HL-60 (cell line): ENCODE data around the gene CEACAM19.

ENCODE experiments used
- DNase-seq, 2 experiments: peaks; one replicate each; pipeline ENCODE4 v3.0.0-alpha.2; 2010 to 2020; ENCODE audit warnings: low read depth in 1 of 2, low spot score in 1 of 2
- H3K27ac ChIP-seq: fragments of 250-450 bp; sonication (Bioruptor Pico); replicated peaks from 2 replicates; pipeline ENCODE4 v1.5.1; 2020; ENCODE audit warnings: mild to moderate bottlenecking, moderate library complexity
- H3K27me3 ChIP-seq: fragments of 250-450 bp; sonication (Bioruptor Pico); 2 replicates; pipeline ENCODE4 v1.5.1; 2021; ENCODE audit warnings: mild to moderate bottlenecking, moderate library complexity; ENCODE audit not compliant: insufficient read depth, poor library complexity, severe bottlenecking
- H3K4me3 ChIP-seq: replicated peaks from 2 replicates; pipeline ENCODE4 v1.5.1; 2011; ENCODE audit warnings: mild to moderate bottlenecking, control low read depth, low read length; ENCODE audit not compliant: insufficient read depth
- CTCF ChIP-seq: IDR thresholded peaks from one replicate; pipeline ENCODE4 v1.5.1; 2011; ENCODE audit warnings: low read length, control low read depth, inconsistent platforms; ENCODE audit not compliant: insufficient read depth
- GABPA ChIP-seq: IDR thresholded peaks from 2 replicates; pipeline ENCODE4 v1.6.1; 2012; ENCODE audit warnings: low read depth
- POLR2AphosphoS5 ChIP-seq: IDR thresholded peaks from 2 replicates; pipeline ENCODE4 v1.6.1; 2012; ENCODE audit warnings: low read depth
- REST ChIP-seq: IDR thresholded peaks from 2 replicates; pipeline ENCODE4 v1.6.1; 2012; ENCODE audit warnings: low read depth; ENCODE audit not compliant: insufficient replicate concordance
- SPI1 ChIP-seq: IDR thresholded peaks from 2 replicates; pipeline ENCODE4 v1.6.1; 2012; ENCODE audit warnings: low read depth, mild to moderate bottlenecking, borderline replicate concordance

CEACAM19 gene

GRCh38 chr19:44657211-44657921 is 13.9 kb upstream of the CEACAM19 start:
- Histone ChIP-seq H3K4me3 (no peak overlapping the region), H3K27ac (no peak overlapping the region), H3K27me3 (no peaks in the 10 kb centered on the region)
- peak; percentile 52; the same call in 1 of the 2 replicates for TF ChIP-seq POLR2AphosphoS5
- peak; percentile 50 for TF ChIP-seq CTCF
- TF ChIP-seq GABPA, result no peak
- DNase-seq, result peak; percentile 28 to 72

GRCh38 chr19:44658069-44658733 is 13.1 kb upstream of the CEACAM19 start:
- H3K4me3 ChIP-seq, result no peak overlapping the region
- TF ChIP-seq GABPA (no peak), CTCF (no peak), POLR2AphosphoS5 (no peak), REST (no peak), SPI1 (no peak)
- H3K27me3 ChIP-seq, result no peaks in the 10 kb centered on the region
- DNase-seq, result no peak
- no peak overlapping the region for H3K27ac ChIP-seq

- TF ChIP-seq POLR2AphosphoS5, result no peak
- no peaks in the 10 kb centered on the region for H3K27me3 ChIP-seq
- DNase-seq, result no peak
These were observed 11.2 kb upstream of the CEACAM19 start for GRCh38 chr19:44660081-44660480.

GRCh38 chr19:44661205-44661604 is 10.1 kb upstream of the CEACAM19 start:
- TF ChIP-seq SPI1, result no peak
- Histone ChIP-seq H3K27me3 (no peaks in the 10 kb centered on the region), H3K27ac (no peak overlapping the region), H3K4me3 (no peak overlapping the region)
- no peak for DNase-seq

More at GRCh38 chr19:44660081-44660480, 11.2 kb upstream of the CEACAM19 start:
- H3K27ac ChIP-seq, result no peak overlapping the region
- no peak overlapping the region for H3K4me3 ChIP-seq

- DNase-seq, result no peak
- TF ChIP-seq CTCF, result no peak
- Histone ChIP-seq H3K27me3 (no peaks in the 10 kb centered on the region), H3K4me3 (no peak overlapping the region), H3K27ac (no peak overlapping the region)
These were observed 9.4 kb upstream of the CEACAM19 start for GRCh38 chr19:44661904-44662303.
